ENCODE measurements around the gene CCT3.
A peak's percentile ranks its signal among the peaks of the same experiment; 100 is the strongest.

The CCT3 gene

GRCh38 chr1:156342166-156342955 lies 4.3 kb upstream of the CCT3 start:
- no peak for TF ChIP-seq CTCF (IDR thresholded peaks at IDR 0.05; ENCODE audit: low read length)
- no peak for TF ChIP-seq EZH2 (optimal IDR thresholded peaks at IDR 0.05; ENCODE audit: low read depth, low read length)
- TF ChIP-seq EZH2phosphoT487 (IDR thresholded peaks at IDR 0.05; ENCODE audit: low read length), result no peak
- no peaks in the 10 kb centered on the region for H4K20me1 ChIP-seq (ENCODE audit: insufficient read depth, low read length)
- H3K27me3 ChIP-seq (replicated peaks; ENCODE audit: insufficient read depth, low read length), result no peaks in the 10 kb centered on the region
- H2AFZ ChIP-seq (ENCODE audit: low read length), result no peak overlapping the region
- no peak overlapping the region for H3K9ac ChIP-seq (ENCODE audit: low read length)
- no peaks in the 10 kb centered on the region for H3K9me2 ChIP-seq (replicated peaks; ENCODE audit: insufficient read depth, low read length)
- no peaks in the 10 kb centered on the region for H3K36me3 ChIP-seq (replicated peaks; ENCODE audit: insufficient read depth, low read length)
- peaks cover 19% of the 10 kb centered on the region for H3F3A ChIP-seq (ENCODE audit: insufficient read depth, low read length)
- no peak for DNase-seq
- H3K79me2 ChIP-seq (ENCODE audit: low read length), result peaks cover 8% of the 10 kb centered on the region
- H3K4me1 ChIP-seq (ENCODE audit: low read length), result no peaks in the 10 kb centered on the region
- H3K9me3 ChIP-seq (replicated peaks; ENCODE audit: insufficient read depth, low read length), result no peaks in the 10 kb centered on the region
- no peak overlapping the region for H3K4me2 ChIP-seq (ENCODE audit: low read depth, low read length)
- no peak overlapping the region for H3K4me3 ChIP-seq (ENCODE audit: low read length)
- no peak overlapping the region for H3K27ac ChIP-seq (ENCODE audit: low read length)

- H2AFZ ChIP-seq (ENCODE audit: low read length), result peak overlapping the region; percentile 77
These were observed 258 bp downstream of the CCT3 start for GRCh38 chr1:156337888-156338179.

GRCh38 chr1:156337052-156337887 lies 822 bp downstream of the CCT3 start:
- Histone ChIP-seq H3K4me2 (ENCODE audit: low read depth, low read length) (peak overlapping the region; percentile 65), H3K27ac (ENCODE audit: low read length) (peak overlapping the region; percentile 58; the same call in 1 of the 2 replicates), H3K27me3 (replicated peaks; ENCODE audit: insufficient read depth, low read length) (no peaks in the 10 kb centered on the region), H3K9me2 (replicated peaks; ENCODE audit: insufficient read depth, low read length) (no peaks in the 10 kb centered on the region), H3K36me3 (replicated peaks; ENCODE audit: insufficient read depth, low read length) (peaks cover 23% of the 10 kb centered on the region), H3K4me3 (ENCODE audit: low read length) (peak overlapping the region; percentile 93), H2AFZ (ENCODE audit: low read length) (peak overlapping the region; percentile 77), H3F3A (ENCODE audit: insufficient read depth, low read length) (peaks cover 19% of the 10 kb centered on the region), H3K4me1 (ENCODE audit: low read length) (peaks cover 9% of the 10 kb centered on the region; the same call in 1 of the 2 replicates), H3K9me3 (replicated peaks; ENCODE audit: insufficient read depth, low read length) (no peaks in the 10 kb centered on the region), H4K20me1 (ENCODE audit: insufficient read depth, low read length) (peaks cover 12% of the 10 kb centered on the region; the same call in 1 of the 2 replicates), H3K79me2 (ENCODE audit: low read length) (peaks cover 56% of the 10 kb centered on the region), H3K9ac (ENCODE audit: low read length) (peak overlapping the region; percentile 79)
- TF ChIP-seq EZH2phosphoT487 (IDR thresholded peaks at IDR 0.05; ENCODE audit: low read length), result no peak
- TF ChIP-seq EZH2 (optimal IDR thresholded peaks at IDR 0.05; ENCODE audit: low read depth, low read length), result no peak
- TF ChIP-seq CTCF (IDR thresholded peaks at IDR 0.05; ENCODE audit: low read length), result no peak
- peak; percentile 22 for DNase-seq

More at GRCh38 chr1:156337888-156338179, 258 bp downstream of the CCT3 start:
- peaks cover 12% of the 10 kb centered on the region; the same call in 1 of the 2 replicates for H4K20me1 ChIP-seq (ENCODE audit: insufficient read depth, low read length)
- H3F3A ChIP-seq (ENCODE audit: insufficient read depth, low read length), result peaks cover 19% of the 10 kb centered on the region
- H3K27ac ChIP-seq (ENCODE audit: low read length), result peak overlapping the region; percentile 58; the same call in 1 of the 2 replicates
- TF ChIP-seq EZH2 (optimal IDR thresholded peaks at IDR 0.05; ENCODE audit: low read depth, low read length) (no peak), CTCF (IDR thresholded peaks at IDR 0.05; ENCODE audit: low read length) (no peak), EZH2phosphoT487 (IDR thresholded peaks at IDR 0.05; ENCODE audit: low read length) (no peak)
- peaks cover 9% of the 10 kb centered on the region; the same call in 1 of the 2 replicates for H3K4me1 ChIP-seq (ENCODE audit: low read length)
- H3K9me2 ChIP-seq (replicated peaks; ENCODE audit: insufficient read depth, low read length), result no peaks in the 10 kb centered on the region
- peaks cover 17% of the 10 kb centered on the region for H3K36me3 ChIP-seq (replicated peaks; ENCODE audit: insufficient read depth, low read length)
- H3K4me2 ChIP-seq (ENCODE audit: low read depth, low read length), result peak overlapping the region; percentile 65
- H3K9me3 ChIP-seq (replicated peaks; ENCODE audit: insufficient read depth, low read length), result no peaks in the 10 kb centered on the region
- peaks cover 50% of the 10 kb centered on the region for H3K79me2 ChIP-seq (ENCODE audit: low read length)
- DNase-seq, result no peak
- H3K4me3 ChIP-seq (ENCODE audit: low read length), result peak overlapping the region; percentile 93
- no peaks in the 10 kb centered on the region for H3K27me3 ChIP-seq (replicated peaks; ENCODE audit: insufficient read depth, low read length)
- peak overlapping the region; percentile 79 for H3K9ac ChIP-seq (ENCODE audit: low read length)

All from MM.1S (cell line).